DMS114 treated with DMSO at 0.1 percent for 48 hours (cell line): ENCODE results near the gene DUSP8.

Experiments used
- DNase-seq: peaks from one replicate; lab custom pipeline; 2025; ENCODE audit not compliant: unreplicated experiment; lab: John Stamatoyannopoulos, UW

DUSP8 gene

DNA sequence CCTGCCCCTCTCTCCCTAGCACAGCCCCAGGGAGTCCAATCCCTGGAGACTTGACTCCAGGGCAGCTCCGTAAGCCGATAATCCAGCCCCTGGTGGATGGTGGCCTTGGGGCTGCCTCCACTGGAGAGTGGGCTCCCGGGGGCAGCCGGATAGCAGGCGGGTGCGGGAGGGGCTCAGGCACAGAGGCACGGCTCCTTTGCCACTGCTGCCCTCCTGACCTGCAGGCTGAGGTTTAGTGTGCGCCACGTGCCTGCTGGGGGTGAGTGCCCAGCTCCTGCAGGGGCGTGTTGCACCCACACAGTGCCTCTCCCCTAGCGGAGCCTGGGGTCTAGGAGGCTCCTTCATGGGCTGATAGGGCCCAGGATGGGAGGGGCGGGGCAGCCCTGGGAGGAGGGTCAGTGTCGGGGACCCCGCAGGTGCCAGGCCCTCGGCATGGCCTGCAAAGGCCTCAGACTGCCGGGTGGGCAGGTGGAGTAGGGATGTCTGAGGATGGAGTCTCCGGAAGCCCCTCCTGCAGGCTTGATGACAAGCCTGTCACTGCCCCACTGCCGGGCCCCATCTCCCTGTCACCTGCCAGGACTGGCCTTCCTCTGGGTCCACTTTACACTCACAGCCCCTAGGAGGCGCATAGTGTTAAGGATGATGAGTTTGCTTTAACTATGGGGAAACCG, 5.6 kb downstream of the DUSP8 start:
- DNase-seq, result no peak

GRCh38 chr11:1565904-1566247, 6.2 kb downstream of the DUSP8 start:
- no peak for DNase-seq

DNA sequence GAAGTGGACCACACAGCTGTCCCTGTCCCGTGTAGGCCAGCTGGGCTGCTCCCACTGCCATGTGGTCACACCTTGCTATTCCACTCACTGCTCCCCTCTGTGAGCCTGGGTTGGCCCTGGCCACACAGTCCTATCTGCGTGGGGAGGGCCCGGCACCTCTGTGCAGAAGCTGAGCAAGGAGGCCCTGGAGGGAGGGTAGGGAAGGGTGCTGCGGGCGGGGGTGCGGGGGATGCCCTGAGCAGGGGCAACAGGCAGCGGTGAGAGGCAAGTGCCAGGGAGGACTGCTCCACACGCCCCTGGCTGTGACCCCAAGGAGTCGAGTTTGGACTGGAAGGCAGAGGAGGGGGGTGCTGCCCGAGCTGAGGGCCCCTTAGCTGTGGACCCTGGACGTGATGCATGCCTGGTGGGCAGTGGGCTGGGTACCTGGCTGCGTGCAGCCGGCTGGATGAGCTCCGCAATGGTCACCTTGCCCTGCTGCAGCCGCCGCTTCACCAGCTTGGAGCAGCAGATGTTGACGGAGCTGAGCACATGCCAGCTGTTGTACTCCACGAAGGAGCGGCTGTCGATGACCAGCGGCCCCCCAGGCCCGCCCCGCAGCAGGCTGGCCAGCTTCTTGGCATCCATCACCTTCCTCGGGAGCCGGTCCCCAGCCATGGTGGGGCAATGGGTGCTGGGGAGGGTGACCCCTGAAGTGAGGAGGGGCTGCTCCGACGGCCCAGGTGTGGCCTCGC, 6.7 kb downstream of the DUSP8 start:
- no peak for DNase-seq

- no peak for DNase-seq
Measured at GRCh38 chr11:1564535-1565172, 7.4 kb downstream of the DUSP8 start.

DNA sequence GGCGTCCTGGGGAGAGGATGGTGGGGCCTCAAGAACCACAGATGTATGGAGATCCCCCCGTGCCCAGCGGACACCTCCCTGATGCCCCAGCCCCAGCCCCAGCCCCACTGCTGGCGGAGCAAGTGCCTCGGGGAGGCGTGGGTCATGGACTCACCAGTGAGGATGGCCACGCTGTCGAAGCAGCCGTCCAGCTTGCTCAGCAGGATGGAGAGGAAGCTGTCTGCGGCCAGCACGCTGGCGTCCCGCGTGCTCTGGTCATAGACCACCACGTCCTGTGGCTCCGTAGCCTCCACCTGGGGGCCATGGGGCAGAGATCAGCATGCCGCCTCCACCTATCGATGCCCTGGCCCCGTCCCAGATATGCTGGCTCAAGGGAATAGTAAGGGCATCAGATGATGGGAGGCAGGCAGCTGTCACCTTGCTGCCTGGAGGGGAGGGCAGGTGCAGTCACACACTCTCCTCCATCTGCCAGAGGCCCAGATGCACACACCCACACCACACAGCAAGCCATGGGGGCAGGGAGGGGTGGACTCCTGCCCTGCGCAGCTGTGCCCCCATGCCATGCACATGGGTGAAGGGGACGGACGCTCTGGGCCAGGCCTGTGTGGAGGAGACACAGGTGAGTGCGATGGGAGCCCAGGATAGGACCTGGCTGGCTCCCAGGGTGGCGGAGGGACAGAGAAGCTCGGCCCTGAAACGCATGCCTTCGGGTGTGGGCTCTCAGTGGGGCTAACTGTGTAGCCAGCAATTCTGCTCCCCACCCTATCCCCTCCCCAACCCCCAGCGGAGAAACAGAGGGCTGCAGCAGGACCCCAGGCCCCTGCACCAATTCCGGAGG, 8.2 kb downstream of the DUSP8 start:
- no peak for DNase-seq

DNA sequence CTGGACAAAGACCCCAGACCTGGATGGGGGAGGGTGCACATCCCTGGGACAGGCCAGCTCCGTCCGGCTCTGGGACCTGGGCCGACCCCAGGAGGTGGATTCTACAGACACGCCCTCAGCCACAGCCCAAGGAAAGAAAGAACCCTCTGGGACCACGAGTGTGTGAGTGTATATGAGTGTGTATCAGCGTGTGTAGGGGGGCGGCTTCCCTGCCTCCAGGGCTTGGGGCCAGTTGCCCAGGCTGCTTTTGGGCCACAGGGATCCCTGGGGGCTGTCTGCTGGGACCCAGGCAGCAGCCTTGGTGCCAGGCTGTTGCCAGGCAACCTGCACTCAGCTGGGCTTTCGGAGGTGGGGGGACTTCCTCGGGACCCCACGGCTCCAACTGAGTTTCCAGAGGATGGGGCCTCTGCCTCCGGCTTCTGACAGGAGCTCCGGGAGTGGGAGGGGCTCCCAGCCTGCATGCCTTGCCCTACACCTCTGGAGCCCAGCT, 8.9 kb downstream of the DUSP8 start:
- no peak for DNase-seq

DNA sequence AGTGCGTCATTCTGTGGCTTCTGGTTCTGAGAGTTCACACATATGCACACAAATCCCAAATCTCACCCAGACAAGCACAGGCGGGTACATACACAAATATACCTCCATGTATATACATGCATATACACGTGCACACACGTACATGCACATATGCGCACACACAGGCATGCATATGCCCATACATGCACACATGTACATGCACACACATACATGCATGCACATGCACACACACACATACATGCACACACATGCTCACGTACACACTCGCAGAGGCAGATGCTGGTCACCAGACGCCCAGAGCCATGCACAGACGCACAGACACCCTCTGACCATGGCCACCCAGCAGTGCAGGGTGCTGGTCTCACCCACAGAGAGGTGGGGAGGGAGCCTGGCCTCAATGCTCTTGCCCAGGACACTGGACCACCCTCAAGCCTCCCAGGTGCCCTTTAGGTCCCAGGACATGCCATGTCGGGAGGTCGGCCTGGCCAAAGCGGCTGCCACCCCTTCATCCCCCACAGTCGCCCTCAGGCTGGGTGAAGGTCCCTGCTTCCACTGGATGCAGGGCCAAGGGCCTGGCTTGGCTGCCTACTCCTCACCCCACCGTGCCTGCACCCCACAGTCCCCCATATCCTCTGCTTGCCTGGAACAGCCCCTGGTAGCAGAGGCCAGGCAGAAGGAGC, 9.5 kb downstream of the DUSP8 start:
- no peak for DNase-seq

DNA sequence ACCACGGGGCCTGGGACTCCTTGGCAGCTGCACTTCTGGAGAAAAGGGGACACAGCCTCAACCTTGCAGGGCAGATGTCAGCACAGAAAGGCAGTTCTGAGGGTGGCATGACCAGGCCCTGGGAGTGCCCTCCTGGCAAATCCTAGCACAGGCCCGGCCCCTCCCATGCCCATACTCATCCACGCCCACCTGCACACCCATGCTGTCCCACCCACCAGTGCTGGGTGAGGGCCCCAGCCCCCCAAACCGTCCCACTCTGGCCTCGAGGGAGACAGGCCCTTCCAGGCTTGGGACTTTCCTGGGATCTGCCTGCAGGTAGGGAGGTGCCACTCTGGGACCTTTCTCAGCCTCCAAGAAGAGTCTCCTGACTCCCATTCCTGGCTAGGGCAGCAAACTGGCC, 10.1 kb downstream of the DUSP8 start:
- DNase-seq, result no peak

GRCh38 chr11:1561266-1561665, 10.8 kb downstream of the DUSP8 start:
- DNase-seq, result no peak

DNA sequence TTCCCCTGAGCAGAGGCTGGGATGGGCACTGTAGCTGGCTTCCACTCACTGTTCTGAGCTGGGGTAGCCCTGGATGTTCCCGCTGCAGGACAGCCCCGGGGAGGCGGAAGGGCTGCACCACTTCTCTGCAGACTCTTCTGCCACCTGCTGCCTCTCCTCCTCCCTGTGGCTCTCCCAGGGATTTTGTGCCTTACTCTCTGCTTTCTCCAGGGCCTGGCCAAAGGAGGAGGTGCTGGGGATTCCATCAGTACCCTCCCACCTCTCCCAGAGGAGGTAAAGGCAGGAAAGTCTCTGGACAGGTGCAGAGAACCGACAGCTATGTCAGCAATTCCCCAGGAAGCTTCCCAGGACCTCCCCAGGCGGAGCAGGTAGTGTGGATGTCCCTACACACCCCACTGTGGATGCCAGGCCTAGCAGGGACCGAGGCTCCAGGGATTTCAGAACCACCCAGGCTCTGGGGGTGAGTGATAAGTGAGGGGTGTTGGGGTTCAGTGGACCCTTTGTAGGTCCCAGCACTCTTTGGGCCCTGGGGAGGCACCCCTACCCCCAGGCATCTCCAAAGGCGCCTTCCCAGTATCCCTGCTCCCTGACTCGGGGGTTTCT, 11.3 kb downstream of the DUSP8 start:
- no peak for DNase-seq

GRCh38 chr11:1560002-1560648, 11.9 kb downstream of the DUSP8 start:
- no peak for DNase-seq

DNA sequence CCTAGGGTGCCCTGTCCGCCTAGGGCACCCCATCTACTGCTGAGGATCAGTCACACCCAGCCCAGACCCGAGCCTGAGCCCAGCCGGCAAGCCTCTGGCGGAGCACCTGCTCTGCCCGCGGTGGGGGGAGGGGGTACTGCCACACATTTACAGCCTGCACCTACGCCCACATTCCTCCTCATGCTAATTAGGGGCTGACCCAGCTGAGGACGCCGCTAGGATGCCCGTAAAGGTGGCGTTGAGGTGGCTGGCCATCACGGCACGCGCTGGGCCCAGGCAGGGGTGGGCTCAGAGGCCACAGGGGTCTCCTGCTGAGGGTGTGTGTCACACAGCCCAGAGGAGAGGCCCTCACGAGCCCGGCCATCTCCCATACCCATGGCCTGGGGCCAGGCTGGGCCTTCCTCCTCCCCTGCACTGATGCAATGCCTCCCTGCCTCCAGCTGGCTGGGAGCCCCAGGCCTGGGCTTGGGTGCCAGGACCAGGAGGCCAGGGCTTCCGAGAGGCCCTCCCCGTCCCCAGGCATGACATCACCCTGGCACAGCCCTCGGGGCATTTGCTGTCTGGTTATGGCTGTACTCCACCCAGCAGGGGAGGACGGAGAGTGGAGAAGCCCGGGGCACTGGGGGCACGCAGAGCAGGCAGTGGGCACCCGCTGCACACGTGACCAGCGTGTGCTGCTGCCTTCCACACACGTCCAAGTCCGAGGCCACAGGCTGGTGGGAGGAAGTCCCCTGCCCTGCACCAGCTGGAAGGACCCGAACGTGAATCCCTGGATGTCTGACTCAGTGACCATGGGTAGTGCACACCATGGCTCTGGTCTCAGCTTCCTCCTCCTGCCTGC, 12.7 kb downstream of the DUSP8 start:
- DNase-seq, result no peak

DNA sequence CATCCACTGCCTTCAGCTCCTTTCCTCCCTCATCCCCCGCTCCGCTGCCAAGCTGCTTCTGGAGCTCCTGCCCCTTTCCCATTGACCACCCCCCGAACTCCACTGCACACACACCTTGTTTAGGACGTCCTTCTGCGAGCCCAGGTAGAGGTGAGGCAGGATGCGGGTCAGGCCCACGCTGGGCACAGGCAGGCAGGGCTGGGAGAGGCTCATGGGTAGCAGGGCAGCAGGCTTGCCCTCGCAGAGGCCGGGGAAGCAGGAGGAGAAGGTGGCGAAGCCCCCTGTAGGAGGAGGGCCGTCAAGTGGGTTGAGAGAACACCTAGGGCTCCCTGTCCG, 13.3 kb downstream of the DUSP8 start:
- no peak for DNase-seq

DNA sequence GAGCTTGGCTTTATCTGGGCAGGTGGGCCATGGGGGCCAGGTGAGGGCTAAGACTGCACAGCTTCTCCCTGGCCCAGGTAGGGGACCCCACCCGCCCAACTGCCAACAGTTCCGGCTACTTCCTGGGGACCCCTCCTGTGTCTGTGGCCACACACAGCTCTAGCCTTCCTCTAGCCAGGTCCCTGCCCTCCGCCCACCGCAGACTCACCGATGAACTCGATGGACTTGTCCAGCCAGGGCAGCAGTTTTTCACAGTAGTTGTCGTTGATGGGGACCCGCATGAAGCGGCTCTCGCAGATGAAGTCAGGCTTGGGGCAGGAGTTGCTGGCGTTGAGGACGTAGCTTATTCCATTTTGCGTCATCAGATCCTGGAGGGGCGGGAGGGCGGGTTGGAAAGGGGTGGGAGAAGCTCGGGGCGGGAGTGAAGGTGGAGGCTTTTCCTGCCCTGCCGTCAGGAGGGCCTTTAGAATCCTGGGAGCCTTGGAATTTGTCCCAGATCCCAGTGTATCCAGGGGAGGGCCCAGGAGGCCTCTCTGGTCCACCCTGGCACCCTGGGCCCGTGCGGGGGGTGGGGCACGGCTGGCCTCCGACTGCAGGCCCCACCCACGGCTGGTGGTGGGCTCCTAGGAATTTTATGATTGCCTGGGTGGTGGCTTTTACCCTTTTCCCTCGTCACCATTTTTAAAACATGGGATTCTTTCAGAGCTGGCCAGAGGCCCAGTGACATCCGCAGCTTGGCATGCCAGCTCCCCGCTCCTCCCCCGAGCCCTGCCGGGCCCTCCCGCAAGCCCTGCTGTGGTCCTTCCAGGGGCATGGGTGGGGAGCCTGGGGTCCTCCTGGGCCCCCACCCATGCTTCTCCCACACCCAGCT, 13.9 kb downstream of the DUSP8 start:
- no peak for DNase-seq

DNA sequence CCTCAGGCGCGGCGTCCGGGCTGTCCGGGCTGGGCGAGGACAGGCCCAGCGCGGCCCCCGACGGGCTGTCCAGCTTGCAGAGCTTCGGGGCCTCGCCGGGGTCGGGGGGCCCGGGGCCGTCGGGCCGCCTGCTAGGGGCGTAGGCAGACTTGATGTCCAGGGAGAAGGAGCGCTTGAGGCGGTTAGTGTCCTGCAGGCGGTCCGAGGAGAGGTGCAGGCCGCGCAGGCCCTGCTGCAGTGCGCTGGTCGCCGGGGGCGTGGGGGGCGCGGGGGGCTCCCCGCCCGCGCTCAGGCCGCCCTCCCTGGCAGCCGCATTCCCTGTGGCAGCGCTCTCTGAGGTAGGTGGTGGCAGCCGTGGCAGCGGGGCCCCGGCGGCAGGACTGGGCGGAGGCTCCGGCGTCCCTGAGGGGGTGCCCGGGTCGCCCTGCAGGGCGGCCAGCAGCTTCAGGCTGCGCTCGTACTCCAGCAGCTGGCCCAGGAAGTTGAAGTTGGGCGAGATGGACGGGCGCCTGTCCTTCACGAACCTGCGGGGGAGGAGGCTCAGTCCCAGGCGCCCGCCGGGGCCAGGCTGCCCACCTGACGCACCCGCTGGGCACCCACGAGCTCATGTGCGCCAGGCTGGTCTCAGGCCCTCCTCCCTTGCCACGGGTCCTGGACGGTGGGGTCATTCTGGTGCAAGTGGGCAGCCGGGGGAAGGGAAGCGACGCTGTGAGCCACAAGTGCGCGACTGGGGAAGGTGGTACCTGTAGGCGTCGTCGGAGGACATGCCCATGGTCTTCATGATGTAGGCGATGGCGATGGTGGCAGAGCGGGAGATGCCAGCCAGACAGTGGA, 14.8 kb downstream of the DUSP8 start:
- DNase-seq, result no peak

GRCh38 chr11:1556278-1556902, 15.7 kb downstream of the DUSP8 start:
- DNase-seq, result no peak

DNA sequence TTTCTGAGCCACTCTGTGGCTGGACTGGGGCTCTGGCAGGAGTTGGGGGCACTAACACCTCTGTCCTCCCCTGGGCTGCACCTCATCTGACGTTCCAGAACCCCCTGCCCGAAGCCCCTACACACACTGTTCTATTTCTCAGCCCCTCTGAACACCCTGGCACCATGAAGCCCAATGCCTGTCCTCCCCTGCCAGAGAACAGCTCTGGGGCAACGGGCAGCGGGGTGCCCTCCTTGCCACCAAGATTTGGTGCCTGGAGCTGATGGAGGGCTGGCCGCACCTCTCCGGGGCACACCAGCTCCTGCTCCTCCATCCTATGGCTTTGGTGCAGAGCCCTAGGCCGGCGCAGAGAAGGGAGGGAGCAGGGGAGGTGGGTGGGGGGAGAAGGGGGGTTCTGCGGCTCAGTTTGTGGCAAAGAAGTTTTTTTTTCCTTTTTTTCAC, 16.3 kb downstream of the DUSP8 start:
- DNase-seq, result no peak
